Progenitor cell of endocrine pancreas (in vitro differentiated cells): ENCODE measurements around the gene TLR9. TPM values are rescaled to one million over a fixed set of nuclear protein-coding genes. Genes with fewer than 3 reads are reported as not detected.

Experiments
- DNase-seq: peaks from one replicate; pipeline ENCODE4 v3.0.0; 2021; ENCODE audit warnings: low spot score; ENCODE audit not compliant: unreplicated experiment
- H3K27ac Mint-ChIP-seq: 2 replicates; pipeline ENCODE4 v1.8.0; 2021; ENCODE audit warnings: mild to moderate bottlenecking, moderate library complexity, mixed read lengths
- H3K27me3 Mint-ChIP-seq: 2 replicates; pipeline ENCODE4 v1.8.0; 2021; ENCODE audit warnings: mixed read lengths
- H3K36me3 Mint-ChIP-seq: 2 replicates; pipeline ENCODE4 v1.8.0; 2022; ENCODE audit warnings: mixed read lengths; ENCODE audit not compliant: insufficient read depth
- H3K4me1 Mint-ChIP-seq: 2 replicates; pipeline ENCODE4 v1.8.0; 2021; ENCODE audit warnings: low read depth, mixed read lengths
- H3K4me3 Mint-ChIP-seq: 2 replicates; pipeline ENCODE4 v1.8.0; 2021; ENCODE audit warnings: low read depth, mild to moderate bottlenecking, moderate library complexity, mixed read lengths
- H3K9me3 Mint-ChIP-seq: 2 replicates; pipeline ENCODE4 v1.8.0; 2021; ENCODE audit warnings: low read depth, mixed read lengths
- total RNA-seq: library from RNA; stranded (reverse); gene quantifications from 2 replicates; pipeline ENCODE4 v1.2.1, GENCODE V29; 2021
- TF ChIP-seq, protein P1 (sequence below): fragments of 200-600 bp; sonication (generic); IDR thresholded peaks from one replicate; pipeline ENCODE4 v1.5.0; 2021; ENCODE audit warnings: antibody characterized with exemption, mild to moderate bottlenecking; ENCODE audit not compliant: unreplicated experiment

The TLR9 gene
- total RNA-seq, 1 donor from 2014 or later = not detected

DNA sequence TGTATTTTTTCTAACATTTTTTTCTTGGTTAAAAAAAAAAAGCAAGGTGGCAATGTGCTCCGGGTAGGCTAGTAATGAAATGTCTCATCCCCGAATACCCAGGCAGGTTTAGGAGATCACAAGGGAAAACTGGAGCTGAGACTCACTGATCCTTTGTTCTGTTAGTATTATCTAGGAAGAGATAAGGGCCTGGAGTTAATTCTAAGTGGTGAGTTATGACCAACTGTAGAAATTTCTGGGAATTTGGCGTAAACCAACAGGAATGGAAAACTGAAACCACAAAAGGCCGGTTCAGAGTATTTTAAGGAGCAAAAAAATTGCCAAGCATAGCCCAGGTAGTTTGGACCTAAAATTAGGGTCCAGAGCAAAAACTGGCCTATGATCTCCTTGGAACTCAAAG lies 32.5 kb upstream of the TLR9 start:
- Mint-ChIP-seq H3K27me3 (no peaks in the 10 kb centered on the region), H3K4me3 (no peak overlapping the region), H3K27ac (peak overlapping the region; percentile 31), H3K4me1 (peaks cover 10% of the 10 kb centered on the region), H3K9me3 (no peaks in the 10 kb centered on the region), H3K36me3 (peaks cover 40% of the 10 kb centered on the region)
- DNase-seq = no peak
- TF ChIP-seq, protein P1, sequence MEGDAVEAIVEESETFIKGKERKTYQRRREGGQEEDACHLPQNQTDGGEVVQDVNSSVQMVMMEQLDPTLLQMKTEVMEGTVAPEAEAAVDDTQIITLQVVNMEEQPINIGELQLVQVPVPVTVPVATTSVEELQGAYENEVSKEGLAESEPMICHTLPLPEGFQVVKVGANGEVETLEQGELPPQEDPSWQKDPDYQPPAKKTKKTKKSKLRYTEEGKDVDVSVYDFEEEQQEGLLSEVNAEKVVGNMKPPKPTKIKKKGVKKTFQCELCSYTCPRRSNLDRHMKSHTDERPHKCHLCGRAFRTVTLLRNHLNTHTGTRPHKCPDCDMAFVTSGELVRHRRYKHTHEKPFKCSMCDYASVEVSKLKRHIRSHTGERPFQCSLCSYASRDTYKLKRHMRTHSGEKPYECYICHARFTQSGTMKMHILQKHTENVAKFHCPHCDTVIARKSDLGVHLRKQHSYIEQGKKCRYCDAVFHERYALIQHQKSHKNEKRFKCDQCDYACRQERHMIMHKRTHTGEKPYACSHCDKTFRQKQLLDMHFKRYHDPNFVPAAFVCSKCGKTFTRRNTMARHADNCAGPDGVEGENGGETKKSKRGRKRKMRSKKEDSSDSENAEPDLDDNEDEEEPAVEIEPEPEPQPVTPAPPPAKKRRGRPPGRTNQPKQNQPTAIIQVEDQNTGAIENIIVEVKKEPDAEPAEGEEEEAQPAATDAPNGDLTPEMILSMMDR = no peak

DNA sequence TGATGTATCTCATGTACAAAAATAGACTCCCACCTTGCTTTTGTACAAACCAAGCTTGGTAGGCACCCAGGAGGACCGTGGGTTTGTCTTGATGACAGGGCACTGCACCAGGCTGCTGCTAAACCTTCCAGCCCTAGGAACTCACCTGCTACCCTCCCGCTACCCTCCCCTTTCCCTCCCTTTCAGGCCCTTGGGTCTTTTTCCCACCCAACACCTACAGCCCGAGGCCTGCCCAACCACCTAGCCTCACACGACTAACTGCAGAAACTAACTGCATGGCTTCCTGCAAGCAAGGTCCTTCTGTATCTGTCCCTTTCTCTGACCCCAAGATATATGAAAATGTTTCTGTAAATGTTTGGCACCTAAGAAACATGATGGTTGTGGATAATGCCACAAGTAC lies 31.2 kb upstream of the TLR9 start:
- TF ChIP-seq, protein P1 = no peak
- DNase-seq = no peak
- no peaks in the 10 kb centered on the region for H3K9me3 Mint-ChIP-seq
- peaks cover 10% of the 10 kb centered on the region for H3K4me1 Mint-ChIP-seq
- H3K27ac Mint-ChIP-seq = no peak overlapping the region
- peaks cover 40% of the 10 kb centered on the region for H3K36me3 Mint-ChIP-seq
- no peak overlapping the region for H3K4me3 Mint-ChIP-seq
- H3K27me3 Mint-ChIP-seq = no peaks in the 10 kb centered on the region

GRCh38 chr3:52256159-52256558 lies 30.7 kb upstream of the TLR9 start:
- no peak overlapping the region for H3K4me3 Mint-ChIP-seq
- no peaks in the 10 kb centered on the region for H3K27me3 Mint-ChIP-seq
- DNase-seq = no peak
- H3K9me3 Mint-ChIP-seq = no peaks in the 10 kb centered on the region
- TF ChIP-seq, protein P1 = no peak
- H3K36me3 Mint-ChIP-seq = peaks cover 39% of the 10 kb centered on the region
- no peak overlapping the region for H3K27ac Mint-ChIP-seq
- H3K4me1 Mint-ChIP-seq = peaks cover 10% of the 10 kb centered on the region

DNA sequence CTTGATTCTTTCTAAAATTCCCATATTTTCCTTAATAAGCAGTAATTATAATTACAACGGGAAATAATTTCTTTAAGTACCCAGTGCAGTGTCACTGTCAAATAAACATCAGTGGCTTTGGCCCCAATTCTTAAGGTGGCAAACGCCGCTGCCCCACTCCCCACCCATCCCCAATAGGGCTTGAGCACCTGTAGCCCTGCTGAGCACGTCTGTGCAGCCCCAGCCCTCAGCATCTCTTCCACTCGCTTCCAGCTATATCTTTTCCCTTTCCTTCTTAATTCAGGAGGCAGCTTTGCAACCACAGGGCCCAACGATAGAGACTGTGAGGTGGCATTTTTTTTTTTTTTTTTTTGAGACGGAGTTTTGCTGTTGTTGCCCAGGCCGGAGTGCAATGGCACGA lies 29.2 kb upstream of the TLR9 start:
- Mint-ChIP-seq H3K36me3 (peaks cover 34% of the 10 kb centered on the region), H3K4me1 (peaks cover 10% of the 10 kb centered on the region), H3K27me3 (no peaks in the 10 kb centered on the region), H3K9me3 (no peaks in the 10 kb centered on the region), H3K4me3 (no peak overlapping the region), H3K27ac (no peak overlapping the region)
- TF ChIP-seq, protein P1 = no peak
- no peak for DNase-seq

DNA sequence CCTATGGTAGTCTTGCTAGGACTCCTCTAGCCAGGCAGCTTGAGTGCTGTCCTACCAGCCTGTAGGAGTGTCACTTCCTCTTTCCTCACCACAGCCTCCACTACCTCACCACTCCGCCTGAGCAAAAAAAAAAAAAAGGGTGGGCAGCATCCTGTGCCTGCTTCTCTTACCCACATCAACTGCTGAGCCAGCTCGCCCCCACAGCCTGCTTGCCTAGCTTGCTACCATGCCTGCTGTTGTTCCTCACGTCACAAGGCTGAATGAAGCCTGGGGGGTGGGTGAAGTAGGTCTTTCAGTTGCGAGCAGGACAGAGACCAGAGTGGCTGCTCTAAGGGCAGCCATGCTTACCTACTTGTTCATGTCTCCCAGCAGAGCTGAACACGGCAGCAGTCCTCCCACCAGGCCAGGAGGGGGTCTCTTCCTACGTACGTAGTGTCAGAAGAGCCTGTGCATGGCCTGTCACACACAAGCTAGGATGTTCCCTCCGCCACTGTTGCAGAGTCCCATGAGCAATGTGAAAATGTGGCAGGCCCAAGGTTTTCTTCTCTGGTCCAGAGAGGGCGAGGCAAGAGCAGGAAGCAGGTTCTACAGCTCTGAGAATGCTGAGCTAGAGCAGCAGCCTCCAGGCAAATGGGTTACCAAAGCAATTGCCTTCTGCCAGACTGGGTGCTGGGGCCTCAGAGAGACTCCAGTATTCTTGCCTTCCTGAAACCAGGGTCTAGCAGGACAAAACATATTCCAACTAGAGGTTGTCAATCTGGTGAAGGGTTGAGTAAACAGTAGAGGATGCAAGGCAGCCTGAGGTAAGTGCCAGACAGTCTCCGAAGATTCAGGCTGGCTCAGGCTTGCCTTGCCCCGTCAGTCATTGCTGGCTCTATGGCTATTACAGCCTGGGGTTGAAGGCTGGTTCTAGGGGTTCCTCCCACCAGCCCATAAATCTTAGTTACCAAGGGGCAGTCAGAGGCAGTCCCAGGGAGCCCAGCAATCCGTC lies 28.2 kb upstream of the TLR9 start:
- no peak for DNase-seq
- H3K27ac Mint-ChIP-seq = no peak overlapping the region
- no peaks in the 10 kb centered on the region for H3K27me3 Mint-ChIP-seq
- H3K4me3 Mint-ChIP-seq = no peak overlapping the region
- peaks cover 7% of the 10 kb centered on the region for H3K4me1 Mint-ChIP-seq
- peaks cover 26% of the 10 kb centered on the region for H3K36me3 Mint-ChIP-seq
- TF ChIP-seq, protein P1 = no peak
- no peaks in the 10 kb centered on the region for H3K9me3 Mint-ChIP-seq
